Measurements from ENCODE around the gene PPIB. TPM values are rescaled to one million over a fixed set of nuclear protein-coding genes. Genes with fewer than 3 reads are reported as not detected.

The PPIB gene
- total RNA-seq, 1 donor from 2014 or later: 804 TPM

GRCh38 chr15:64156652-64157331 is 6.0 kb downstream of the PPIB start:
- Histone ChIP-seq H3K9me3 (ENCODE audit: insufficient read depth, low read depth, low read length) (no peaks in the 10 kb centered on the region), H3K4me1 (ENCODE audit: insufficient read depth, low read length) (peaks cover 14% of the 10 kb centered on the region), H3K27me3 (ENCODE audit: insufficient read depth, low read length) (peaks cover 7% of the 10 kb centered on the region), H3K36me3 (ENCODE audit: insufficient read depth, low read length) (peaks cover 53% of the 10 kb centered on the region), H4K20me1 (ENCODE audit: insufficient read depth, low read length) (peaks cover 87% of the 10 kb centered on the region), H3K79me2 (ENCODE audit: insufficient read depth, low read length) (peaks cover 41% of the 10 kb centered on the region), H3K4me3 (ENCODE audit: insufficient read depth, low read depth, low read length) (no peak overlapping the region), H3K27ac (ENCODE audit: low read depth, low read length) (no peak overlapping the region), H2AFZ (ENCODE audit: low read depth, low read length) (no peak overlapping the region), H3K4me2 (ENCODE audit: low read length) (no peak overlapping the region), H3K9ac (ENCODE audit: low read length) (no peak overlapping the region)
- Mint-ChIP-seq H3K36me3 (ENCODE audit: low read depth, unreplicated experiment) (peaks cover 26% of the 10 kb centered on the region), H3K4me1 (ENCODE audit: low read depth, unreplicated experiment) (peaks cover 26% of the 10 kb centered on the region), H3K27me3 (ENCODE audit: low read depth, unreplicated experiment) (peaks cover 3% of the 10 kb centered on the region), H3K4me3 (ENCODE audit: unreplicated experiment) (no peak overlapping the region), H3K9me3 (ENCODE audit: unreplicated experiment) (no peaks in the 10 kb centered on the region), H3K27ac (ENCODE audit: unreplicated experiment) (peak overlapping the region; percentile 91)
- no peak for FAIRE-seq
- no peak for DNase-seq (ENCODE audit: low read depth)
- TF ChIP-seq EZH2 (IDR thresholded peaks at IDR 0.05; ENCODE audit: insufficient read depth, low read length) (no peak), CTCF (IDR thresholded peaks at IDR 0.05; ENCODE audit: insufficient read depth, low read depth, low read length) (no peak)

GRCh38 chr15:64155802-64156651 is 6.8 kb downstream of the PPIB start:
- H3K9ac ChIP-seq (ENCODE audit: low read length): no peak overlapping the region
- H3K79me2 ChIP-seq (ENCODE audit: insufficient read depth, low read length): peaks cover 33% of the 10 kb centered on the region
- Mint-ChIP-seq H3K27me3 (ENCODE audit: low read depth, unreplicated experiment) (peaks cover 4% of the 10 kb centered on the region), H3K27ac (ENCODE audit: unreplicated experiment) (peak overlapping the region; percentile 62), H3K4me3 (ENCODE audit: unreplicated experiment) (no peak overlapping the region), H3K36me3 (ENCODE audit: low read depth, unreplicated experiment) (peaks cover 23% of the 10 kb centered on the region), H3K9me3 (ENCODE audit: unreplicated experiment) (no peaks in the 10 kb centered on the region), H3K4me1 (ENCODE audit: low read depth, unreplicated experiment) (peaks cover 25% of the 10 kb centered on the region)
- TF ChIP-seq EZH2 (IDR thresholded peaks at IDR 0.05; ENCODE audit: insufficient read depth, low read length): no peak
- TF ChIP-seq CTCF (IDR thresholded peaks at IDR 0.05; ENCODE audit: insufficient read depth, low read depth, low read length): no peak
- H2AFZ ChIP-seq (ENCODE audit: low read depth, low read length): no peak overlapping the region
- DNase-seq (ENCODE audit: low read depth): no peak
- H3K4me3 ChIP-seq (ENCODE audit: insufficient read depth, low read depth, low read length): no peak overlapping the region
- peaks cover 80% of the 10 kb centered on the region for H4K20me1 ChIP-seq (ENCODE audit: insufficient read depth, low read length)
- no peak overlapping the region for H3K4me2 ChIP-seq (ENCODE audit: low read length)
- H3K9me3 ChIP-seq (ENCODE audit: insufficient read depth, low read depth, low read length): no peaks in the 10 kb centered on the region
- H3K4me1 ChIP-seq (ENCODE audit: insufficient read depth, low read length): peaks cover 15% of the 10 kb centered on the region
- H3K27ac ChIP-seq (ENCODE audit: low read depth, low read length): no peak overlapping the region
- no peak for FAIRE-seq
- peaks cover 53% of the 10 kb centered on the region for H3K36me3 ChIP-seq (ENCODE audit: insufficient read depth, low read length)
- H3K27me3 ChIP-seq (ENCODE audit: insufficient read depth, low read length): peaks cover 8% of the 10 kb centered on the region
